ENCODE results near the gene PEX3.
"Not testable (repeated sequence)": the region's sequence is repeated elsewhere in the genome, so short reads cannot be mapped to it uniquely, and the experiment has no call there.

PEX3 gene

DNA sequence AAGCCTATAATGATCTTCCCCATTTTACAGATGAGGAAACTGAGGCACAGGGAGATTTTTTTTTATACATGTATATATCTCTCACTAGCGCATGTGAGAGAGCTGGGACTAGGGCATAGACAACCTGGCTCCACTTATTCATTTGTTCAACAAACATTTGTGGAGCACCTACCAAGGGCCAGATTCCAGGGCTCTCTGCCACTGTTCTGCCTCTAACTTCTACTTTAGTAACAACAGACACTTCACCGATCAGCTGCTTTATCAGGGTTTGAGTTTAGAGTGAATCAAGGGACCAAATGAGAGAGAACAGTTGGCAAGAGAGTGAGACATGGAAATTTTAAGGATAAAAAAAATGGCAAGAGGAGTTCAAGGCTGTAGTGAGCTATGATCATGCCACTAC, 7.5 kb upstream of the PEX3 start:
- DNase-seq (ENCODE audit: low read depth), result no peak
- H3K4me3 ChIP-seq (ENCODE audit: low read depth, low read length), result no peak overlapping the region
- TF ChIP-seq, protein P1, sequence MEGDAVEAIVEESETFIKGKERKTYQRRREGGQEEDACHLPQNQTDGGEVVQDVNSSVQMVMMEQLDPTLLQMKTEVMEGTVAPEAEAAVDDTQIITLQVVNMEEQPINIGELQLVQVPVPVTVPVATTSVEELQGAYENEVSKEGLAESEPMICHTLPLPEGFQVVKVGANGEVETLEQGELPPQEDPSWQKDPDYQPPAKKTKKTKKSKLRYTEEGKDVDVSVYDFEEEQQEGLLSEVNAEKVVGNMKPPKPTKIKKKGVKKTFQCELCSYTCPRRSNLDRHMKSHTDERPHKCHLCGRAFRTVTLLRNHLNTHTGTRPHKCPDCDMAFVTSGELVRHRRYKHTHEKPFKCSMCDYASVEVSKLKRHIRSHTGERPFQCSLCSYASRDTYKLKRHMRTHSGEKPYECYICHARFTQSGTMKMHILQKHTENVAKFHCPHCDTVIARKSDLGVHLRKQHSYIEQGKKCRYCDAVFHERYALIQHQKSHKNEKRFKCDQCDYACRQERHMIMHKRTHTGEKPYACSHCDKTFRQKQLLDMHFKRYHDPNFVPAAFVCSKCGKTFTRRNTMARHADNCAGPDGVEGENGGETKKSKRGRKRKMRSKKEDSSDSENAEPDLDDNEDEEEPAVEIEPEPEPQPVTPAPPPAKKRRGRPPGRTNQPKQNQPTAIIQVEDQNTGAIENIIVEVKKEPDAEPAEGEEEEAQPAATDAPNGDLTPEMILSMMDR (IDR thresholded peaks at IDR 0.05; ENCODE audit: control insufficient read depth, extremely low read depth, insufficient read depth), result no peak

DNA sequence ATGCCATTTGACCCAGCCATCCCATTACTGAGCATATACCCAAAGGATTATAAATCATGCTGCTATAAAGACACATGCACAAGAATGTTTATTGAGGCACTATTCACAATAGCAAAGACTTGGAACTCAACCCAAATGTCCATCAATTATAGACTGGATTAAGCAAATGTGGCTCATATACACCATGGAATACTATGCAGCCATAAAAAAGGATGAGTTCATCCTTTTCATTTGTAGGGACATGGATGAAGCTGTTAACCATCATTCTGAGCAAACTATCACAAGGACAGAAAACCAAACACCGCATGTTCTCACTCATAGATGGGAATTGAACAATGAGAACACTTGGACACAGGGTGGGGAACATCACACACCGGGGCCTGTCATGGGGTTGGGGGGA, 2.7 kb upstream of the PEX3 start:
- not testable (repeated sequence) for DNase-seq (ENCODE audit: low read depth); H3K4me3 ChIP-seq (ENCODE audit: low read depth, low read length)

DNA sequence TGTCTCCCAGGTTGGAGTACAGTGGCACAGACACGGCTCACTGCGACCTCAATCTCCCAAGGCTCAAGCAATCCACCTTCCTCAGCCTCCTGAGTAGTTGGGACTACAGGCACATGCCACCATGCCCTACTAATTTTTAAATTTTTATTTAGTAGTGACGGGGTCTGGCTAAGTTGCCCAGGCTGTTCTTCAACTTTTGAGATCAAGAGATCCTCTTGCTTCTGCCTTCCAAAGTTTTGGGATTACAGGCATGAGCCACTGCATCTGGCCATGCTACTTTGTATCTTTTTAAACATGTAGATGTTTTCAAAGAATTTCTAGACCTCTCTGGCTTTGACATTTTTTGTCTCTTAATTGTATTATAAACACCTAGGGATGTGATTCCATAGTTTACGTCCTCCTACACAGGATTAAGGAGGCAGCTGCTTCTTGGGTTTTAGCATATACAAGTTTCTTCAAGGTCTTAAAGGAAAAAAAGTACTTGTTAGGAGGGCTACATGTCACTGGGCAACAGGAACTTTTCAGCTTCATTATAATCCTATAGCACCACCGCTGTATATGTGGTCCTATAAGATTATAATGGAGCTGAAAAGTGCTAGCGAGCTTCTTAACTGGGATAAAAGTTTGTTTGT, 1.4 kb upstream of the PEX3 start:
- no peak for DNase-seq (ENCODE audit: low read depth)
- peak overlapping the region; percentile 76 for H3K4me3 ChIP-seq (ENCODE audit: low read depth, low read length)
- TF ChIP-seq, protein P1 (IDR thresholded peaks at IDR 0.05; ENCODE audit: control insufficient read depth, extremely low read depth, insufficient read depth), result no peak

DNA sequence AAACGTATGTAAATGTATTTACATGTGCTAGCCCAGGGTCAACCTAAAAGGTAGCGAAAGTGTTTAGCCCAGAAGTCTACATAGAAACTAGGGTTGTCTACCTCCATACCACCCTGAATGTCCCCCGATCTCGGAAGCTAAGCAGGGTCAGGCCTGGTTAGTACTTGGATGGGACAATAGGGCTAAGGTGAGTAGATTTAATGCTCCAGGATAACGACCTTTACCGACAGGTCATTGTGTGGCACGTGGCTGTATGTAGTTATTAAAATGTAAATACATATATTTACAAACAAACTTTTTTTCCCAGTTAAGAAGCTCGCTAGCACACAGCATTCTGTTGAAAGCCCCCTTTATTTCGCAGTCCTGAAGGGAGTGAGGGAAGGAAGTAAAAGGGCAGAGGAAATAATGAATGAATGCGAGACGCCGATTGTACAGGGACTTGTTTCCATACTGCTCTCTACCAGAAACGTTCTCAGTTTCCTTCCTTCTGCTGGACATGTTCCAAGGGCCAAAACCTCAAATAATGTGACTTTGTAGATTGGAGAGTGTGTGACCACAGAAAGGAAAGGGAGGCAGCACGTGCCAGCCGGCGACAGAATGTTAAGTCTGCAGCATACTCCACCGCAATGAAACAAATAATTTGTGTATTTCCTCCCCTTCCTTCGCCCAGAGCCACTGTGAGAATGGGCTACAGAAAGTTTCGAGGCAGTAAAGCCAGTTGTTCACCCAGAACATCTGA, 722 bp upstream of the PEX3 start:
- H3K4me3 ChIP-seq (ENCODE audit: low read depth, low read length), result peak overlapping the region; percentile 76
- no peak for DNase-seq (ENCODE audit: low read depth)
- TF ChIP-seq, protein P1 (IDR thresholded peaks at IDR 0.05; ENCODE audit: control insufficient read depth, extremely low read depth, insufficient read depth), result no peak

DNA sequence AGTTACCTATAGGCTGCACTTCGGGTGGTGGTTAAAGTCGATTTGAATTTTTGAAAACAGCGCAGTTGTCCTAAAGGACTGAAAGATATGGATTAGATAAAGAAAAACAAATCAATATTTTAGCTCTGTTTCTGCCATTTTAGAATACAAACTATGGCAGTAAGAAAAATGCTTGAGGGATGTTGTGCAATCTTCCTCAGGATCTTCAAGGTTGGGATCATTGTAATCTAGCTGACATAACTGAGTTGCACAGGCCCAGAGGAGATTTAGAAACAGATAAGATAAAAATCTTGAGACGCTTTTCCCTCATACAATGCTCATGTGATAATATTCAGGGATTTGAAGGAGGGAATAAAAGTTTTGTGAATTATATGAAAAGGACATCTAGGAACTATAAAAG, 926 bp downstream of the PEX3 start:
- H3K4me3 ChIP-seq (ENCODE audit: low read depth, low read length), result peak overlapping the region; percentile 76
- TF ChIP-seq, protein P1 (IDR thresholded peaks at IDR 0.05; ENCODE audit: control insufficient read depth, extremely low read depth, insufficient read depth), result no peak
- DNase-seq (ENCODE audit: low read depth), result no peak

DNA sequence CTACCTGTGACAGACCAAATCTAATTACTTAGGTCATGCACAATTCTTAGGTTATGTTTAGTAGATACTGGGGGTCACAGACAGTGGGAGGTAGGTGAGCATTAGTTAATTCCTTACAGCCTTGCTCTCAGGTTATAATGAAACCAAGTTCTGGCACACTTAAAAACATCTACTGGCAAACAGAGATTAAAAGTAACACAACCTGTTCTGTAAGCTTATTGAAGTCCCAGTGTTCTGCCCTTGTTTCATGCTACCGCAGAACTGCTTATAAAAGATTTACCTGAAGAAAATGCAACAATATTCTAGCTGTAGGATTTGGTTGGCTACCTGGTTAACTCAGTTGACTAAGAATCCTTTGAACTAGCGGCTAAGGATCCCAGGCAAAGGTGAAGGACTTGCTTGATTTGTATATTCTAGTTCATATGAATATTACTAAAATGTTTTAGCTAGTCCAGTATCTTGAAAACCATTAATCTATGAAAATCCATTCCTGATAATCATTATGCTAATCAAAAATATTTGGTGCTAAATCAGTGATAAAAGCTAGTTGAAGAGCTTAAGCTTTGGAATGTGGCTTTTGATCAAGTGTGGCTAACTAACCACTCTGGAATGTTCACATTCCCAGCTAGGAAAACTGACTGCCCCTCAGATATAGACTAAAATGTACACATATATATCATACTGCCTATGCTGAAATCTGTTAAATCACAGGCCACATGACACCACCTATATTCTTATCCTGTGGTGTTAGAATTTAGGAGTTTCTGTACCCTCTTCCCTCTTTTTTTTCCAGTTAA, 7.2 kb downstream of the PEX3 start:
- TF ChIP-seq, protein P1 (IDR thresholded peaks at IDR 0.05; ENCODE audit: control insufficient read depth, extremely low read depth, insufficient read depth), result no peak
- DNase-seq (ENCODE audit: low read depth), result peak; percentile 55

DNA sequence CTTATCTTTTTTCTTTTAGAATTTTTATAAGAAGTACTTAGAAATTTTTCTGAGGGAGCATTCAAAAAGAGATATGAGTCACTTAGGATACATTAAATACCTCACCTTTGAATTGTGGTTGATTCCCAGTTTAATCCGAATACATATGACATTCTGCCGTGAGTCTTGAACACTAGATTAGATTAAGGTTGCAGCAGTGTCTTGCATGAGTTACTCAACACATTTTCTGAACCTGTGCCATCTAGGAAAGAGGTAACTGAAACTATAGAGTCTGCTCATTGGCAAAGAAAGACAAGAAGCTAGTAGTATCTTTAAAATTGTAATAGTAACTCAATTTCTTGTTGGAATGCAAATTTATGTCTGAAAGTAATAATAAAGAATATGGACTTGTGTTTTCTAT, 14.9 kb downstream of the PEX3 start:
- no peak for DNase-seq (ENCODE audit: low read depth)
- TF ChIP-seq, protein P1 (IDR thresholded peaks at IDR 0.05; ENCODE audit: control insufficient read depth, extremely low read depth, insufficient read depth), result no peak
- H3K4me3 ChIP-seq (ENCODE audit: low read depth, low read length), result no peak overlapping the region

More for the DNA sequence above, 7.2 kb downstream of the PEX3 start:
- H3K4me3 ChIP-seq (ENCODE audit: low read depth, low read length), result peak overlapping the region; percentile 11; the same call in 1 of the 2 replicates

All from LNCaP clone FGC (cell line).